NCI-H2227 (cell line): ENCODE data around the gene ABHD2.
"Not testable (repeated sequence)": the region's sequence is repeated elsewhere in the genome, so short reads cannot be mapped to it uniquely, and the experiment has no call there.

ENCODE experiments used
- DNase-seq: peaks from one replicate; lab custom pipeline; 2025; ENCODE audit not compliant: unreplicated experiment; lab: John Stamatoyannopoulos, UW

Gene ABHD2

DNA sequence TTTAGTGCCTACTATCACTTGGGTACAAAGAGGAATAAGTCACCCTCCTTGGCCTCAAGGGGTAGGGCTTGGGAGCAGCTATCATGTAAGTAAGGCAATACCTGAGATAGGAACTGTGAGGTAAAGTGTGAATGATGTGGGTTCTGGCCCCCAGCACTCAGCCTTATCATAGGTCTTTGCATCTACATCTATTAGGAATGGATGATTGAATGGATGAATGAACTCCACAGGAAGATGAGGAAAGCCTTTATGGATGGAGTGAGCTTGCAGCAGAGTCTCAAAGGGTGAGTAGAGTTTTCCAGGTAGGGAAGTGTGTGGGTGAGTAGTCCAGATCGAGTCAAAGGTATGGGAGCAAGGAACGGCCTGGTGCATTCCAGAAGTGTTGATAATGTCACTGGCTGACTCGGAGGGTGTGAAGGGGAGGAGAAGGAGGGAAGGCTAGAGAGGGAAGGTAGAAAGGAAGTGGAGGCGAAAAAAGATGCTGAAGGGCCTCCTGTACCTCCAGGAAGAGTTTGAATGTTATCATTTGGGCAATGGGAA is 13.1 kb upstream of the ABHD2 start:
- no peak for DNase-seq

DNA sequence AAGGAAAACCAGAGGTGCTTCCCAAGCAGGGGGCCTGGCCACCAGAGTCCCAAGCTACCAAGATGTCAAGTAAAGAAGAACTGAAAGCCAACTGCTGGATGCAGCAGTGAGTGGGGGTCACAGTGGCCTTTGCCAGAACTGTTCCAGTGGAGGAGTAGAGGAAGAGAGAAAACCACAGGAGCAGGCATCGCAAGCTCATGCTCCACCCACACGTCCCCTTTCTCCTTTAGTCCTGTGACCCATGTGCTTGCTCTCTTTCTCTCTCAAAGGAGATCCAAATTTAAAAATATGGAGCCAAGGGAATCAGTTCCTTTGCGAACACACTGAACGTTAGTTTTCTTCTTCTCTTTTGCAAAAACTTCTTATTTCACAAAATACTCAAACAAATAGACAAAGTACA is 12.4 kb upstream of the ABHD2 start:
- no peak for DNase-seq

DNA sequence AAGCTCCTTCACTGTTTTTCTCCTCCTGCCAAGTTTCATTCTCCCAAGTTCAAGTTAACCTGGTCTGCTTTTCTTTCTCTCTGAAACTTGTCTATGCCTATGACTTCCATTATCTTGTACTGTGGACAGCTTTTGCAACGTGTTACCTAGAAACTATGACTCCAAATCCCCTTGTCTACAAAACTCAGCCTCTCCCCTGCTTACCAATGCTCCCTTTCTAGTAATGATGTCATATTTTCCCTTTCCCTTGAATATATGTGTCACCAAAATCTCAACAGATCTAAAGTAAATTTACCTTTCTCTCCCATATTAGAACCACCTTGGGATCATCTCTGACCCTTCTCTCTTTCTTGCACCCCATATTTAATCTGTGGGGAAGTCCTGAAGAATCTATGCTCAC is 10.5 kb upstream of the ABHD2 start:
- no peak for DNase-seq

DNA sequence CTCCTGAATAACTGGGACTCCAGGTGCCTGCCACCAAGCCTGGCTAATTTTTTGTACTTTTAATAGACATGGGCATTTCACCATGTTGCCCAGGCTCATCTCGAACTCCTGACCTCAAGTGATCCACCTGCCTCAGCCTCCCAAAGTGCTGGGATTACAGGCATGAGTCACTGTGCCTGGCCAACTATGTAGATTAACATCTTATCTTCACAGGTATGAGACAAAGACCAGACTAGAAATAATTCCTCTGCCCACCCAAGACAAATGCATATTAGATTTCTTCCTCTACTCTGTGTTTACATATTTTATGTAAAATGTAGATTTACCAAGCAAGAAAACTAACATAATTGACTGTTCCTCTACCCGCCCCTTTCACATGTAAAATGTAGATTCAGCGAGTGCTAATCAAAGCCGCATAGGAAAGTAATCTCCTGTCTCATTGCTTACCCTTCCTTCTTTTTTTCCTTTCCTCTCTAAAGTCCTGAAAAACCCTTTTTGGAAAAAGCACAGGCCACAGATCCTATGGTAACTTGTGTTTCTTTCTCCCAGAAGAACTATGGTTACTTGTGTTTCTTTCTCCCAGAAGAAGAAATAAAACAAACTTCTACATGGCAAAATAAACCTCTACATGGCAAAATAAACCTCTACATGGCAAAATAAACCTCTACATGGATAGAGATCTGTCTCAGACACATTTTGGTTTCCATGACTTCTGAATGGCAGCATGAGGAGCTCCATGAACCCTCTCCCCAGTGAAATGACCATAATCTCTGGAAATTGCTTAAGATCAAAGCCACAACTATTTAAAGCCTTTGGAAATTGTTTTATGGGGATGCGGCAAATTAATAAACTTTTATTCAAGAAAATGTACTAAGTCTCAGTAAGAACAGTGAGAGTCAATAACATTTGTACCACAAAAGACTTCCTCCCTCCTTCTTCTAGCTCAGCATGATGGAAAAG is 9.1 kb upstream of the ABHD2 start:
- no peak for DNase-seq

DNA sequence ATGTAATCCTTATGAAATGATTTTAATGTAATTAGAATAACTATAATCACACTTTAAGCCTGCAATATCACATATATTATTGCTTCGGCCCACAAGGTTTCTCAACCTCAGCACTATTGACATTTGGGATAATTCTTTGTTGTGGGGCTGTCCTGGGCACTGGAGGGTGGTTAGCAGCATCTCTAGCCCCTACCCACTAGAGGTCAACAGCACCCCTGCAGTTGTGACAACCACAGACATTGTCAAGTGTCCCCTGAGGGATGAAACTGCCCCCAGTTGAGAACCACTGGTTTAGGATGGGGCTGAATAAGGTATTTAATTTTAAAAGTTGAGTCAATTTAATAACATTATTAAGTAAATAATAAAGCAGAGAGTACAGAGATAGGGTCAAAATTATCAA is 6.4 kb upstream of the ABHD2 start:
- DNase-seq: no peak

DNA sequence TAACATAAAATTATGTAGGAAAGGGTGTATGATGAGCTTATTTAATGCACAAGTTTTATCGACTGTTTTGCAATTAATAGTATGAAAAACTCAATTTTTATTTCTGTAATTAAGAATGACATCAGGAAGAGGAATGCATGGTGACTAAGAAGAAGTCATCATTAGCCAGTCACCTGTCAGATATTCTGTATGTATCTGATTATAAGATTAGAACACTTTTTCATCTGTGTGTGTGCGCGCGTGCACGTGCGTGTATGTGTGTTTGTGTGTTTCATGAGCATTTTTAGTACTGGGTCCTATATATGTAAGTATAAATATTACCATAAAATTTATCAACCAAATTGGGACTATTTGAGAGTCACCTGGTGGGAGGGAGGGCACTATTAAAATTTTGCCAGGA is 5.0 kb upstream of the ABHD2 start:
- DNase-seq: no peak

DNA sequence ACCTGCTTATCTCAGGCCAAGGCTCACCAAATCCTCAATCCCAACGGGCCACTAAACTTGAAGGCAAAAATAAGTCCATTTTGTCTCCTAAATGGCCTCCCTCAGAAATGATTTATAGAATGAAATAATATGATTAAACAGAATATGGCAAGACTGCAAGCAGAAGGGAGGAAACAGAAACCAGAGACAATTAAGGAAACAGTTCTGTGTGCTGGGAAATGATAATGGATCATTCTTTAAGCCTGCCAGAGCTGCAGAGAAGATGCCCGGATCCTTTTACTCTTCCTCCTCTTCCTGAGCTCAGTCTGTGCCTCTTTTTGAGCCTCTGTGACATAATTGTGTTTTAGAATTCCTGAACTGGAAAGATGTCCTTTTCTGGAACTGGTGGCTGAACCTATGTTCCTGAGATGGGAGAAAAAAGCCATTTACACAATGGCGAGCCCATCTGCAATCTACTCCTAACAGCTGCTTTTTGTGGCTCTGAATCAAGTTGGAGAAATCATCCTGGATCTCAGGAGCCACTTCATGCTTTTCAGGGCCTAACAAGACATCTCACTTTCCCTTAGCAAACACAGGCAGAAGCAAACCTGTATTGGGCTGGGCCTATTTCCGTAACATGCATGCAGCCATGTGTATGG is 2.8 kb upstream of the ABHD2 start:
- DNase-seq: no peak

DNA sequence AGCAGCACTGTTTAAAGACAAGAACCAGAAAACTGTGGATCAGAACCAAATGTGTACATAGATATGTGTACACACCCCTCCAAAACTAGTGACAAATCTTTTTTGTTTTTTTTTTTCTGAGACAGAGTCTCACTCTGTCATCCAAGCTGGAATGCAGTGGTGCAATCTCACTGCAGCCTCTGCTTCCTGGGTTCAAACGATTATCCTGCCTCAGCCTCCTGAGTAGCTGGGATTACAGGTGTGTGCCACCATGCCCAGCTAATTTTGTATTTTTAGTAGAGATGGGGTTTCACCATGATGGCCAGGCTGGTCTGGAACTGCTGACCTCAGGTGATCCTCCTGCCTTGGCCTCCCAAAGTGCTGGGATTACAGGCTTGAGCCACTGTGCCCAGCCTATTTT is 2.3 kb upstream of the ABHD2 start:
- DNase-seq: not testable (repeated sequence)

DNA sequence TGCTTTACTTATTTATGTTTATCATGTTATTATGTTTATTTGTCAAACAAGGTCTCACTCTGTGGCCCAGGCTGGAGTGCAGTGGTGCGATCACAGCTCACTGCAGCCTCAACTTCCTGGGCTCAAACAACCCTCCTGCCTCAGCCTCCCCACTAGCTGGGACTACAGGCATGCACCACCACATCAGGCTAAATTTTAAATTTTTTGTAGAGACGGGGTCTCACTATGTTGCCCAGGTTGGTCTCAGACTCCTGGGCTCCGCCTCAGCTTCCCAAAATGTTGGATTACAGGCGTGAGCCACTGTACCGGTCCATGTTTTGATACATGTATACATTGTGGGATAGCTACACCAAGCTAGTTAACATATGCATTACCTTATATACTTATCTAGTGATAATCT is 1.9 kb upstream of the ABHD2 start:
- DNase-seq: not testable (repeated sequence)

DNA sequence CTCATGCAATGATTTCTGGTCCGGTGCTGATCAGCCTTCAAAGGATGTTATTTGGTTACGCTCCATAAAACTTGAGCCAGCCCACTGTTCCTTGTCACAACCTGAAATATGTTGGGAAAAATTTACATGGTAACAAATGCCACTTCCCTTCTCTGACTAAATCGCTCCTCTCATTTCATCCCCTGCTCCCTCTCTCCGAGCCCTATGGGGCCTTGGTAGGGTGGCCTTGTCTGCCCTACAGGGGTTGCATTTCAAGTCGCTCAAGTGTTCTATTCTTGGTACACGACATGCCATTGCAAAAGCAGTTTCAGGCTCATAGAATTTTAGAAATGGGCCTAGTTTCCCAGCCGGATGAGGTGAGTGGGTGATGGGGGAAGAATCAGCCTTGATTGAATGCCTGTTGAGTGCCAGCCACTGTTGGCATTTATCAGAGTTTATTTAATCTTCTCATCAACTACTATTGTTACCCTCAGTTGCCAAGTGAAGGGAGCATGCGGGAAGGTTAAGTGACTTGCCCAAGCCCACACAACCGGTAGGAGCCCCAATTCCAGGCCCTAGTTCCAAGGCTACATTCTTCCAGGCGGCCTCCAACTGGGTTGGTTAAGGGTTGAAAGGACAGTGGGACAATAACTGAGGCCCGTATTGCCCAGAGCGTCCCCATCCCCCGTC is 961 bp upstream of the ABHD2 start:
- no peak for DNase-seq

DNA sequence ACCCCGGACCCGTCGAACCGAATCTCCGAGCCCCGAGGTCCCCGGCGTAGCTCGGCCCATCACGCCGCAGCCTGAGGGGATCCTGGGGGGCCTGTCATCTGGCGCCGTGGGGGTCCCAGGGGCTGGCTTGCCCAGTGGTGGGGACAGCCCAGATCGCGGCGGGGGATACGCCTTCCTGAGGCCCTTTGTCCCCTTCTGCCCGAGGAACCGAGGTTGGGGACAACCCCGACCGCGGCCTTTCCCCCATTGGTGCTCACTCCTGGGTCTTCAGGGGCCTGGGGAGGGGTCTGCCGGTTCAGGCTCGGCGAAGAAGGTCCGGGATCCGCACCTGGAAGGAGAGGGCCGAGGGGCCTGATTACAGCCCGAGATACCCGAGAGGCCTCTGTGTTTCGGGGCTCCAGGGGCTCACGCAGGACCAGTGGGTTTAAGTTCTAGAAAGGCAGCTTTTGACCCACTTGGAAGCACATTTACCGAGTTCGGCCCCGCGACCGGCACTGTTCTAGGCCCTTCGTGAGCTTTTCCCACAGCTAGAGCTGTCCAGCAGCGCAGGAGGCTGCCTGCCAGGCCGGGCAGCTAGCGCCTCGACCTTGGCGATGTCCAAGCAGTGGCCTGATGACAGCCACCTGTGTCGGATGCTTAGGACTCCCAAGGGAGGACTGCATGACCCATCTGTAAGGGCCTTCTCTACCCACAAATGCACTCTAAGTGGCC is 504 bp downstream of the ABHD2 start:
- DNase-seq: no peak

DNA sequence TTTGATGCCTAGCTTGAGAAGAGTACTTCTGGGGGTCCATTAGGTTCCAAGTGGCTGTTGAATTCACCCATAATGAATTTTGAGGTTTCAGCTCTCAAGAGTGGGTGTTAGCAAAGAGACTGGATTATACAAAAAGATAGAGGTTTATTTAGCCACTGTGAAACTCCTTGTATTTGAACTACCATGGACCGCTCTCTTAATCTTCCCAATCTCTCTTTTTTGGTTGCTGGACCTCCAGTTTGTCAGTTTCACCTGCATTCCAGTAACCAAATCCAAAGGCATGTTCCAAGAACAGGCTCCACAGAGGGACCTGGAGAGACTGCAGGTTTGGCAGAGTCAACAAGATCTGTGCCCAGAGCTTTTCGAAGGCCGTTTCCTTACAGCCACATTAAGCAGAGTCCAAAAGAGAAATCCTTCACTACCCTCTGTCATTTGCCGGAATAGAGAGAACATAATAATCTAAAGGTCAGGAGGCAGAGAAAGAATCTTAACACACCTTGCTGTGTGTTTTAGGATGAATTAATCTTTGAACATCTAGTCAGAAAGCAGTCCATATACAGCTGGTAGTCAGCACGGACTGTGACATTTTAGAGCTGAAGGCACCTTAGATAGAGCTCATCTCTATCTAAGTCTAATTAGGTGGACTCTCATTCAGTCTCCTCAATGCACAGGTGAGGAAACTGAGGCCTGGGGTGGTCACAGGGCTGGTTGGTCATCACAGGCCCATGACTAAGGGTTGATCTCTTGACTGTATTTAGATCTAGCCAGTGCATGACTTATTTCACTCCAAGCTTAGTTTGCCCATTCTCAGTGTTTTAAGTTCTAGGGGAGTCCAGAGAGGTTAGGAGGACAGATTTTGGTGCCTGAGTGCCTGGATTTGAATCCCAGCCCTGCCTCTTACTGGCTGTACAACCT is 1.3 kb downstream of the ABHD2 start:
- no peak for DNase-seq

DNA sequence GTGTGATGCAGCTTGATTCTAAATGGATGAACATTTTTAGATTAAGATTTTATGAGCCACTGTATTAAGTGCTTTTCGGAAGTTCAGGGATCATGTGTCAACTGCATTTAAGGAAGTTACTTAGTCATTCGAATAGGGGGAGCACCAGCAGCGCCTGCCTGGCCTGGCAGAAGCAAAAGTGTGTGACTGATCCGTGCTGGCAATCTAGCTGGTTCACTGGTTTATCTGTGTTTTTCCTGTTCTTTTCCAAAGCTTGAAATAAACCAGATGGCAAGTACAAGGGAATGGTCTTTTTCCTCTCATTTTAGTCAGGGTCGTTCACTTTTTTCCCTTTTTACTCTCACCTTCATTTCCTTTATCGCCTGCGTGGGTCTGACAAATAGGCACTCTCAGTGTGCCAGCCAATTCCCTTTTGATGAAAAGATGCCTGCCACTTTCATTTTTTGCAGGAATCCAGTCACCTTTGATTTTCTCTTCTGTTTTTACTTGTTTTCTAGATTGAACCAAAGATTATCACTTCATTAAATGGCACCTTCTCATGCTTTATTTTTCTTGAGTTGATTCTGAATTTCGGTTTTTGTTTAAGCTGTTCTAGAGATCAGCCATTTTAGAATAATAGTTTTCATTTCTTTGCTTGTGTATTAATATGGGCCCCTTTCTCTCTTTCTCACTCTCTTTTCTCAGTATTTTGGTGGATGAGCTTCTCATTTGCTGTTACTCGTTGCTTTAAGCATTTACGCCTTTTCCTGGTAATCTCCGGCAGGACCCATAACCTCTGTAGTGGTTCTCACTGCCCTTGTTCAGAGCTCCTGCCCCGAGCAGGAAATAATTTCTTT is 2.8 kb downstream of the ABHD2 start:
- no peak for DNase-seq

DNA sequence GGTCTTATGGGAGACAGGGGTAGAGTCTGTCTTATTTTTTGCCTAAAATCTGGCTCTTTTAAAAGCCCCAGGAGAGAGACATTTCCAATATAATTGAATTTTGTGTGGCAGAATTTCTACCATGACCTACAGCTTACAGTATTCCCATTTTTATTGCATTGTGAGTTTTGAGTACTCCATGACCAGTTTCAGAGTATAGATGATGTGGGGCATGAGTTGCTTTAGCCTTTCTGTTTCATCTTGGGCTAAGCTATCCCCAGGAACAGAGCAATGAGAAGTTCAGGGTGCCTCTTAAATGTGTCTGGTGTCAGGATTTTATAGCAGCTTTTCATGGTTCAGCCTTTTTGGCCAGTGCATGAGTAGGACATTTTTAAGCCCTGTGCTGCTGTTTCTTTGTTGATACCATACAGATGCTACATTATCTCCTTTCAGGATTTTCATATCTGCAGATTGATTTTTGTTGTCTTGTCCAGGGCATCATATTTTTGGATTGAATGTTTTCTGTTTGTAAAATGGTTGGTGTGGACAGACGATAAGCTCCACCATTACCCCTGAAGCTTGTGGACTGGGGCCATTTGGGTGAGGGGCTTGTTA is 3.5 kb downstream of the ABHD2 start:
- DNase-seq: no peak

DNA sequence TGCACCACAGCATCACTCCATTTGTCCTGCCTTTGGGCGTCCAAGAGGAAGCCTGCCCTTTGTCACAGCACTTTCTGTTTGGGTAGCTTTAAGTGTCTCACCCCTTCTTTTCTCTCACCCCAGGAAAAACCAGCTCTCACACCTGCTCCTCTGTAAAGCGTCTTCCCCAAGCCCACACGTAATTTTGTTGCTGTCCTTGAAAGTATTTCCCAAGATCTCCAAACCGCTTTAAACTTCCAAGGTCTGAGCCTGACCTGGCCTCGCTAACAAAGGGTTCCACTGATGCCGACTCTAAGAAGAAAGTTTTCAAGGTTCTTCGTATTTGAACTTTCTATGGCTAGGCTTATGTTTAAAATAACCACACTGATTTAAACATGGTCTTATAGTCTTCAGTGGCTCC is 5.3 kb downstream of the ABHD2 start:
- no peak for DNase-seq

DNA sequence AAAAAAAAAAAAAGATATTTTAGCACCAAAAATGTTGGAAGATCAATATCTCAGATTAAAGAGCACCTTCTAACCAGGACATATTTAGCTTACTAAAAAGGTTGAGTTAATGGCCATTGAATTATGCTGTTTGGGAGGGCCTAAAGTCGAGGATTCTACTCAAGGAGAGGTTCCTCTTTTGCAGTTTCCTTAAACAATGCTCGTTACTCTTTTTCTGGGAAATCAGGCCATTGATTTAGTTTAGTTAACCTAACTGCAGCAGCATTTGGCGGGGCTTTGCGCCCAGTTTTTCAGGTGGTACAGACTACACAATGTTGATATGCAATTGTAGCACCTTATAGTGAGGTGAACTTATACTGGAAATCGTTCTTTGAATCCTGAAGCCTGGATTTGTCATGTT is 6.8 kb downstream of the ABHD2 start:
- no peak for DNase-seq

DNA sequence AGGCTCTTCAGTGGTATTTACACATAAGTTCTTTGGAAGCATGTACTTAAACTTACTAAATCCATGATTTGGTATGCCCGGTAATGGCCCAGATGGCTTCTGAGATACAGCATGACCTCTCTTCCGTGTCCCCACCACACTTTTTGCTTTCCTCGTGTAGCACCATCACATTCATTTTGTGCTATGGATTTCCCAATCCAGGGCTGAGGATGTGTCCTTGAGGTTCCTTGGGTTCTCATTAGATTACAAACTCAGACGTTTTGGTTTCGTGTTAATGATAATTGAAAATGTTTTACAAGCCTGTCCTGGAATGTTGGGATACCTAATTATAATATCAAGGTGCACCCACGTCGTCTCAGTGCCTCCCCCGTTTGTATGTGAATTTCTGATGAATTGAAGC is 7.3 kb downstream of the ABHD2 start:
- DNase-seq: no peak

DNA sequence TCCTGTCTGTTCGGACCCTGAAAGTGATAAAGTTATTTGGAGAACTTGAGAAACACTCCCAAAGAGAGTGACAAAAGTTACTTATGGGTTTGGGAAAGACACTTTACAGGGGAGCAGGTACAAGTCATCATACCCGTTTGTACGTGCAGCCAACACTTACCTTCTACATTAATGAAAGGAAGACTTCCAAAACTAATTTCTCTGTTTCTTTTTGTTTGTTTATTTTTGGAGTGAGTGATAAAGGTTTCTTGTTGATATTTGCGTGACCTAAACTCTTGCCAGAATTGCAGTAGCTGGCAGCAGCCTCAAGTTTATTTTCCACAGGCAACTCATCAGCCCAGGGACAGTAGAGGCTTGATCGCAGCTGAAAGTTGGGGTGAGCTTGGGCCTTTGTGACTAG is 8.4 kb downstream of the ABHD2 start:
- DNase-seq: no peak

DNA sequence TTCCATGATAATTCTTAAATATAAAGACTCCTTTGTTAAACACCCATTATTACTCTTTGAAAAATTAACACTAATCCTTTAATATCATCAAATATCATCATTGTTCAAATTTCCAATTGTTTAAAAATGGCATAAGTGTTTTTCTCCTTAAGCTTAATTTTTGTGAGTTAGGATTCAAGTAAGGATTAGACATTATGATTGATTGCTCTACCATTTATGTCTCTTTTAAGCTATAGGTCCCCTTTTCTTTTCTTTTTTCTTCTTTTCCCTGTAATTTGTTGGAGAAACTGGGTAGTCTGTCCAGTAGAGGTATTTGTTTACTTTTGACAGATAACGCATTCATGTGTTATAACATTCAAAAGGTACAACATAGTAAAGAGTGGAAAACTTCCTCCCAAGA is 9.1 kb downstream of the ABHD2 start:
- no peak for DNase-seq
